ENCODE data around the gene PTPRD. TPM values are rescaled to one million over a fixed set of nuclear protein-coding genes. Genes with fewer than 3 reads are reported as not detected.

PTPRD gene
- total and polyA plus RNA-seq, 2 of the 4 experiments (the other 2 are of a cell fraction): 0.07 to 0.18 TPM

DNA sequence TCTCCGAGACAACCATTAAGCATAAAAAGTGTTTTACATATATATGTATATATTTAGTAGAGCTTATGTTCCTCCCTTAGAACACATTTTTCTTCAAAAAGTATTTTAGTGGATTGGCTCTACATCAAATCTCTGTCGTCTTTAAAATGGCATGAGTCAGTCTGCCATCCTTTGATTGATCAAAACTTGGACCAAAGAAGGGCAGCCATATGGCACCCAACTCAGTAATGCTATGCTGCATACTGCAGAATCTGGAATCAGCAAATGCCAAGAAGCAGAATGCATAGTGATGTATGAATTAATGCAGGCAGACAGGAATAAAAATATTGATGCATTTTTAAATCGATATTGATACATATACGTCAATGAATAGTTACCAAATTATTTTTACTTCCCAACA lies 1074.4 kb downstream of the PTPRD start:
- H3K36me3 ChIP-seq (ENCODE audit: control insufficient read depth, insufficient read depth, low read length): no peaks in the 10 kb centered on the region
- no peak overlapping the region for H3K4ac ChIP-seq (ENCODE audit: low read depth, low read length)
- no peaks in the 10 kb centered on the region for H3K27me3 ChIP-seq (ENCODE audit: control insufficient read depth, insufficient read depth, low read length)
- H3K56ac ChIP-seq (ENCODE audit: extremely low read depth, insufficient read depth, low read length): no peak overlapping the region
- no peak overlapping the region for H2AFZ ChIP-seq (replicated peaks; ENCODE audit: low read length, poor library complexity)
- no peak overlapping the region for H2BK5ac ChIP-seq (ENCODE audit: low read depth, low read length, poor library complexity, severe bottlenecking)
- no peak overlapping the region for H2AK9ac ChIP-seq (replicated peaks; ENCODE audit: low read depth, low read length, poor library complexity)
- TF ChIP-seq FOS (IDR thresholded peaks at IDR 0.05; ENCODE audit: low read depth, low read length) (no peak), BHLHE40 (IDR thresholded peaks at IDR 0.05; ENCODE audit: low read depth, low read length) (no peak), RCOR1 (IDR thresholded peaks at IDR 0.05; ENCODE audit: insufficient replicate concordance, low read length) (no peak)
- no peaks in the 10 kb centered on the region for H3K9me3 ChIP-seq (ENCODE audit: control insufficient read depth, insufficient read depth, low read length)
- WGBS, 2 experiments (ENCODE audit: extremely low coverage in 2 of 2, insufficient read length in 1 of 2): 0% methylated on average over 1 of the region's 4 CpGs; no CpG with 5 or more reads in 1 of the 2 experiments
- no peak overlapping the region for H2BK15ac ChIP-seq (ENCODE audit: low read depth, low read length)
- no peak overlapping the region for H3K4me3 ChIP-seq (ENCODE audit: insufficient read depth, low read depth, low read length)
- ChIA-PET POLR2A (ENCODE audit: unreplicated experiment) (no interaction called here), CTCF (no interaction called here)
- intact Hi-C loops (cut with micrococcal nuclease): no loop called here
- DNase-seq: no peak
- no peak for ATAC-seq (ENCODE audit: low read depth)
- H2BK20ac ChIP-seq (ENCODE audit: low read depth, low read length): no peak overlapping the region
- H3K27ac ChIP-seq (ENCODE audit: insufficient read depth, low read length): no peak overlapping the region
- no peak overlapping the region for H2BK120ac ChIP-seq (ENCODE audit: low read depth, low read length)
- H2AK5ac ChIP-seq (ENCODE audit: low read depth, low read length): no peak overlapping the region
- dilution Hi-C loops (cut with HindIII; ENCODE audit: low sequenced_read_pairs, unreplicated experiment): no loop called here
- H3K4me1 ChIP-seq (ENCODE audit: control insufficient read depth, insufficient read depth, low read length): no peaks in the 10 kb centered on the region
- H3K18ac ChIP-seq (ENCODE audit: low read depth, low read length): no peak overlapping the region
- no peak overlapping the region for H3K23ac ChIP-seq (ENCODE audit: low read depth, low read length)
- H4K20me1 ChIP-seq (ENCODE audit: insufficient read depth, low read length): no peaks in the 10 kb centered on the region
- BruUV-seq (replicated peaks): no TSS peak
- no peak overlapping the region for H3K9ac ChIP-seq (ENCODE audit: low read depth, low read length)
- no peak overlapping the region for H4K8ac ChIP-seq (ENCODE audit: low read depth in 2 of 2, low read length in 2 of 2)
- in situ Hi-C loops (cut with MboI; ENCODE audit: low sequenced_read_pairs): no loop called here
- no peaks in the 10 kb centered on the region for H3K9me1 ChIP-seq (ENCODE audit: insufficient read depth, low read length)
- H4K91ac ChIP-seq (ENCODE audit: insufficient read depth, low read depth, low read length): no peak overlapping the region
- no peak overlapping the region for H4K5ac ChIP-seq (ENCODE audit: low read depth, low read length)
- H3K4me2 ChIP-seq (ENCODE audit: low read depth, low read length): no peak overlapping the region
- H3K14ac ChIP-seq (replicated peaks; ENCODE audit: low read depth, low read length): no peak overlapping the region
- H3K79me1 ChIP-seq (ENCODE audit: low read depth in 1 of 2, low read length in 2 of 2): no peaks in the 10 kb centered on the region
